ENCODE data around the gene APH1B. TPM values are rescaled to one million over a fixed set of nuclear protein-coding genes. Genes with fewer than 3 reads are reported as not detected.
A peak's percentile ranks its signal among the peaks of the same experiment; 100 is the strongest.
"Not testable (repeated sequence)": the region's sequence is repeated elsewhere in the genome, so short reads cannot be mapped to it uniquely, and the experiment has no call there.

Gene APH1B
- total RNA-seq = 1 to 10 TPM; 6.1 to 9.1 TPM
- long read RNA-seq, full-length matches to known transcripts = 1 of 3 reads
- long read RNA-seq, partial matches to known transcripts = 0 of 3 reads
- long read RNA-seq, other reads (novel, unspliced or antisense) = 2 of 3 reads

DNA sequence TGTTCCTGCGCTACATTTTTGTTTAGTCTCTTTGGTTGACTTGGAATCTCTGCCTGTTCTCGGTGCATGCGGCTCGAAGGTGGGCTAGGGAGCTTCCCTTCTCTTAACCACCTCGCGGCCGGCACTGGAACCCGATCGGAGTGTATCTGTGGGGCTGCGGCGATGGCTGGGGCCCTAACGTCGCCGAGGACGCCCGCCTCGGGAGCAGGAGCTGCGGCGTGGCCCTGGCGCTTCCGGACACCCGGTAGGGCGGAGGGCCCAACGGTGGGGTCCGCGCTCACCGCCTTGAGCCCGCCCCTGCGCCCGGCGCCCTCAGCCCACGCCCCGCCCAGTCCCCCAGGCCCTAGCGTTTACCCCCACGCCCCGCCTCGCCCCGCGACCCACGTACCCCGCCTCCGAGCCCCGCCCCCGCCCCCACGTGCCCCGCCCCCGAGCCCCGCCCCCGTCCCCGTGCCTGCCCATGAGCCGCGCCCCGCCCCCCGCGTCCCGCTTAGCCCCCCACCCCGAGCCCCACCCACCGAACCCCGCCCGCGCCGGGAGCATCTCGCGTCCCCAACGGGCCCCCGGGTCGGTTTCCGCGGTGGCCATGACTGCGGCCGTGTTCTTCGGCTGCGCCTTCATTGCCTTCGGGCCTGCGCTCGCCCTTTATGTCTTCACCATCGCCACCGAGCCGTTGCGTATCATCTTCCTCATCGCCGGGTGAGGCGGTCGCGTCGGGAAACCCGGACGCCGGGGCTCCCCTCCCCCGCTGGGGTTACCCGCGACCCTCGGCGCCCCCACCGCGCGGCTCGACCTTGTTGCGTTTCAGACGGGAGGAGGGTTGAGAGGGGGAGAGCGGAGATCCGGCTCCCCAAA lies at the start of gene APH1B:
TSS of gene APH1B (plus strand) at position 568 of the 855 bp plus-strand sequence. CDS start at position 587, 19 bp downstream.
- ATAC-seq = peak; percentile 89
- DNase-seq = peak; percentile 85 to 90
- intact Hi-C loops (cut with DNase I, micrococcal nuclease) = no loop called here

DNA sequence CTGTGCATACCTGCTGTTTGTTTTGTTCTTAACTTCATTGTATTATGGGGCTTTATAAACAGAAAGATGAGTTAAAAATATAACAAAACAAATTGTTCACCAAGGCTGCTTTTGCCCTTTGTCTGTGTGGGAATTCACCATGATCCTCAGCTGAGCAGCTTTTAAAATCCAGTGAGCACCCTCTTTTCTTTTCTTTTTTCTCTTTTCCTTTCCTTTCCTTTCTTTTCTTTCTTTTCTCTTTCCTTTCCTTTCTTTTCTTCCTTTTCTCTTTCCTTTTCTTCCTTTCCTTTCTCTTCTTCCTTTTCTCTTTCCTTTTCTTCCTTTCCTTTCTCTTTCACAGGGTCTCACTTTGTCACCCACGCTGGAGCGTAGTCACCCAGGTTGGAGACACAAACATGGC lies 49.7 kb upstream of the APH1B start:
- DNase-seq (no peak), ATAC-seq (no peak)
- intact Hi-C loops (cut with DNase I, micrococcal nuclease) = no loop called here

GRCh38 chr15:63231206-63231605 lies 46.2 kb upstream of the APH1B start:
- ATAC-seq = no peak
- intact Hi-C loops (cut with DNase I, micrococcal nuclease) = no loop called here
- DNase-seq = no peak

DNA sequence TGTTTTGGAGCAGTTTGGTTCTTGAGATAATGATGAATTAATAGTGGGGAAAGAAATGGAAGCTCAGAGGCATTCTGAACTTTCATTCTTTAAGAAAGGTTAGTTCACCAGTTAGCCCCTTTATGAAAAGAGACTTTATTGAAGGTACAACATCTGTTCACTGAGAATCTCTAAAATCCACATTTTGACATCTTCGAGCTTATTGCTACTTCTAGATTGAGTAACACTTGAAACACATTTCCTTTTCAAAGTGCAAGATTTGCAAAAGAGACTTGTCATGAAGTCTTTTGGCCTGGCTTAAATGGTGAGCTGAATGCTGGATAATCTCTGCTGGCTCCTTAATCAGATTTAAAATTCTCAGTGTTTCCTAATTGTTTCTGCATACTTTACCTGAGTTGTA lies 45.7 kb upstream of the APH1B start:
- no peak for ATAC-seq
- DNase-seq = no peak
- intact Hi-C loops (cut with DNase I, micrococcal nuclease) = no loop called here

- intact Hi-C loops (cut with DNase I, micrococcal nuclease) = no loop called here
- ATAC-seq (no peak), DNase-seq (no peak)
Observed at GRCh38 chr15:63232405-63232804, 45.0 kb upstream of the APH1B start.

DNA sequence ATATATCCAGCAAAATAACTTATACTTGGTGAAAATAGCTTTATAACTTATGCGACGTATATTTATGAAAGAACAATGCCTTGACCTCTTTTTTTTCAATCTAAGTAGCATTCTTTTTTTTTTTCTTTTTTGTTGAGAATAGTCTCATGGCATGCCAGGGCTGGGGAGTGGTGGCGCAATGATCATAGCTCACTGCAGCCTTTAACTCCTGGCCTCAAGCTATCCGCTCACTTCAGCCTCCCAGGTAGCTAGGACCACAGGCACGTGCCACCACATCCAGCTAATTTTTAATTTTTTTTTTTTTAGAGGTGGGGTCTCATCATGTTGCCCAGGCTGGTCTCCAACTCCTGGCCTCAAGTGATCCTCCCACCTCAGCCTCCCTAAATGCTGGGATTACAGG lies 44.5 kb upstream of the APH1B start:
- DNase-seq (no peak), ATAC-seq (no peak)
- intact Hi-C loops (cut with DNase I, micrococcal nuclease) = no loop called here

DNA sequence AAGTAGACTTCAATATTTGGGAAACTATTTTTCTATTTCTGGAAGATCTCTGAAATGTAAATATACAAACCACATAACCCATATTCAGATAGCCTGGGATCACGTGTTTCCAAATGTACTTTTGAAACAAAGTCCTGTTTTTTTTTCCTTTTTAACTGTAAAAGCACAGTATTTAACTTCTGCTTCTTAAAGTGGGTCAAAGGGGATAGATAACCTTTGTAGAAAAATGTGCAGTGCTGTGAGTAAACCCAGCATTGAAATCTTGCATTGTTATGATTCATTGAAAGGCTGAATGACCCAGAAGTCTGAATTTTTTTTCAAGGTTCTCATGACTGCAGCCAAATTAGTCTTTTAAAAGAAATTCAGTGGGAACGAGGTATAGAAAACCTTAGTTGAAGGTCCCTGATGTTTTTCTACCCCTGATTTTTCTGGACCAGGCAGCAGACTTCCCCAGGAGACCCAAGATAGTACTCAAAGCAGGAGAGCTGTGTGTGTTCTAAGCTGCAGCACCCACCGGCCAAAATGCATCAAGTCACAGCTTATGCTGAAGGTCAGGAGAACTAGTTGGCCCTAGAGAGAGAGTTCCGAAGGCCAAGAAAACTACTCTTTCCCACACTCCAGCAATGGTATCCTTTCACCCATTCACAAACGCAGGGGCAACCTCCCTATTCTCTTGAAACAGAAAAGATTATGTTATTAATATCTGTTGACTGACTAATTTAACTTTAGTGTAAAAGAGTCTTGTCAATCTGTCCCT lies 43.6 kb upstream of the APH1B start:
- peak; percentile 23 for ATAC-seq
- no peak for DNase-seq
- intact Hi-C loops (cut with DNase I, micrococcal nuclease) = no loop called here

DNA sequence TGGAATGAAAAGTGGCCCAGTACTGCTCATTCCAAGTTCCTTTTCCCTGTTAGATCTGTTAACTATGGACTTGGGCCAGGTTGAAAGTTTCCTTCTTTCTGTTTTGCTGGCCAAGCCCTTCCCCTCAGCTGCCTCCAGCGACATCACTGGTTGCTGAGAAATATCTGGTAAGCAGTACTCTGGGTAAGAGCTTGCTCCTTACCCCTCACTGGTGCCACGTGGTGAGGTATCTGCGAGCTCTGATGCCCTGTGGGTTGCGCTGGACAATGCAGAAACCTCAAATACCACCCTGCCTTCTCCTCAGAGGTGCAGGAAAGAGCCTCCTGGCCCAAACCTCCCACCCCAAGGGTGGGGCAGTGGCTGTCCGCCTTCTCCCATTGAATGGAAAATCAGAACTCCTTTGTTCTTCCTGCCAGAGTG lies 42.9 kb upstream of the APH1B start:
- ATAC-seq (peak; percentile 97), DNase-seq (peak; percentile 46 to 66)
- intact Hi-C loops (cut with DNase I, micrococcal nuclease) = no loop called here

DNA sequence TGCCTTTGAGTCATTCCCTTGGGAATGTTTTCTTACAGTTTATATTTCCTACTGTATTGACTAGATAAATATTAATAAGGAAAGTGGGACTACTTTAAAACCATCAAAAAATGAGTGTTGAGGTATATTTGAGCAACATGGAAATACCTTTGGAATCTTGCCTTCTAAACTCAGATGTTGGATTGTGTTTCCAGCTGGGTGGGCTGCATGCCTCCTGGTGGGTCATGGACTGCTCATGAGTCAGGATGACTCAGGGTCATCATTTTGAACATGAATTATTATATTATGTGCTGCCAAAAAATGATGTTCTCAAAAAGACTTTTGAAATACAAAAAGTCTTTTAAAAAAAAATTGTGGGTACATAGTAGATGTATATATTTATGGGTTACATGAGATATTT lies 41.1 kb upstream of the APH1B start:
- ATAC-seq (no peak), DNase-seq (no peak)
- intact Hi-C loops (cut with DNase I, micrococcal nuclease) = no loop called here

GRCh38 chr15:63237086-63237485 lies 40.3 kb upstream of the APH1B start:
- intact Hi-C loops (cut with DNase I, micrococcal nuclease); DNase-seq; ATAC-seq: not testable (repeated sequence)

DNA sequence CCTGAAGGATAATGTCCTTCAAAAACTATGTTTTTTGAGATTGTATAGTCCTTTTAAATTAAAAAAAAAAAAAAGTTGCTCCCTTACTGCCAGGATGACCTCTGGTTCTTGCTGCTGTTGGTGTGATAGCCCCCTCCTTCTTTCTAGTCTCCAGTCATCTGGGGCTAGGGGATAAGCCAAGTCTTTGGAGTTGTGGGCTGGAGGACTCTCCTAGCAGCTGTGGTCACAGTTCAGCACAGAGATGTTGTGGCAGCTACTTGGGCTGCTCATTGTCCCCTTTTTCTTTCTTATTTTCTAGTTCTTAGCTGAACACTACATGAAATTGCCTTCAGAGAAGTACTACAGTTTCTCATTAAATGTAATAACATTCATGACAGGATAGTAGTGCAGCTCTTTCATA lies 39.2 kb upstream of the APH1B start:
- ATAC-seq = no peak

DNA sequence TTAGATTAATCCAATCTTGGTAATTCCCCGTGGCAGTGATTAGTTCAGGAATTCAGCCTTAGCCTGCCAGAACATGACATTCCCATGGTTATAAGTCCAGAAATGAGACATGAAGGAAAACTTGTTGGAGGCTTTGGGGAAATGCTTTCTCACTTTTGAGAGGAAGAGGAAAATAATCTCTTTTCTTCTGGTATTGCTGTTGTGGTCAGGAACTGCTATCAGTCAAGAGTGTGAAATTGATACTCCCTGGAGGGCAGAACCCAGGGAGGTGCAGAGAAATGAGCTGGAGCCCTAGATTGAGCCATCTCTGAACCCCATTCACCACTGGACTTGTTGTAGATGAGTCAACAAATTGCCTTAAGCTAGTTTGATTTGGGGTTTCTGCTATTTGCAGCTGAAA lies 38.6 kb upstream of the APH1B start:
- ATAC-seq (no peak), DNase-seq (no peak)
- intact Hi-C loops (cut with DNase I, micrococcal nuclease) = no loop called here

More for the DNA sequence above, 39.2 kb upstream of the APH1B start:
- no peak for DNase-seq
- intact Hi-C loops (cut with DNase I, micrococcal nuclease) = no loop called here

- intact Hi-C loops (cut with DNase I, micrococcal nuclease) = no loop called here
- DNase-seq = no peak
- no peak for ATAC-seq
Observed at GRCh38 chr15:63240109-63240508, 37.3 kb upstream of the APH1B start.

- no peak for ATAC-seq
- intact Hi-C loops (cut with DNase I, micrococcal nuclease) = no loop called here
- no peak for DNase-seq
Observed at GRCh38 chr15:63241316-63241715, 36.1 kb upstream of the APH1B start.

DNA sequence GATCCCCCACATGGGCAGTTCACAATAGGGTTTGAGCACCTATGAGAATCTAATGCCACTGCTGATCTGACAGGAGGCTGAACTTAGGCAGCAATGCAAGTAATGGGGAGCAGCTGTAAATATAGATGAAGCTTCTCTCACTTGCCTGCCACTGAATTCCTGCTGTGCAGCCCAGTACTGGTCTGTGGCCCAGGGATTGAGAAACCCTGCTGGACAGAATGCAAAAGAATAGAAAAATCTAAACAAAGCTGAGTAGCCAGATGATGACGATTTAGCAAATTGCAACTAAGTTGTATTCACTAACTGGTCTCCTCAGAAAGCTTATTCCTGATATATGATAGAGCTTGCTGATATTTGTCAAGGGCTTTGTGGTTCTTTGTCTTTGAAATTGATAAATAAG lies 34.3 kb upstream of the APH1B start:
- ATAC-seq = no peak
- DNase-seq = no peak
- intact Hi-C loops (cut with DNase I, micrococcal nuclease) = no loop called here

DNA sequence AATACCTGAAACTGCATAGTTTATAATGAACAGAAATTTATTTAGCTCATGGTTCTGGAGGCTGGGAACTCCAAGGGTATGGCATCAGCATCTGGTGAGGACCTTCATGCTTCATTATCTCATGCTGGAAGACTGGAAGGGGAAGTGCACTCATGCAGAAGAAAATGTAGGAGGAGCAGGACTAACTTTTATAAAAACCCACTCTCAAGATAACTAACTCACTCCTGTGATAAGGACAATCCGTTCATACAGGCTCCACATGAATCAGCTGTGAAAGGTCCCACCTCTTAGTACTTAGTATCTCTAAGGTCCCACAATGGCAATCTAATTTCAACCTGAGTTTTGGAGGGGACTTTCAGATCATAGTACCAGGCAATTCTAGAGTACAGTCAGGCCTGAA lies 33.6 kb upstream of the APH1B start:
- intact Hi-C loops (cut with DNase I, micrococcal nuclease) = no loop called here
- DNase-seq = no peak
- no peak for ATAC-seq

- intact Hi-C loops (cut with DNase I, micrococcal nuclease) = no loop called here
- no peak for DNase-seq
- no peak for ATAC-seq
Observed at GRCh38 chr15:63244399-63244798, 33.0 kb upstream of the APH1B start.

DNA sequence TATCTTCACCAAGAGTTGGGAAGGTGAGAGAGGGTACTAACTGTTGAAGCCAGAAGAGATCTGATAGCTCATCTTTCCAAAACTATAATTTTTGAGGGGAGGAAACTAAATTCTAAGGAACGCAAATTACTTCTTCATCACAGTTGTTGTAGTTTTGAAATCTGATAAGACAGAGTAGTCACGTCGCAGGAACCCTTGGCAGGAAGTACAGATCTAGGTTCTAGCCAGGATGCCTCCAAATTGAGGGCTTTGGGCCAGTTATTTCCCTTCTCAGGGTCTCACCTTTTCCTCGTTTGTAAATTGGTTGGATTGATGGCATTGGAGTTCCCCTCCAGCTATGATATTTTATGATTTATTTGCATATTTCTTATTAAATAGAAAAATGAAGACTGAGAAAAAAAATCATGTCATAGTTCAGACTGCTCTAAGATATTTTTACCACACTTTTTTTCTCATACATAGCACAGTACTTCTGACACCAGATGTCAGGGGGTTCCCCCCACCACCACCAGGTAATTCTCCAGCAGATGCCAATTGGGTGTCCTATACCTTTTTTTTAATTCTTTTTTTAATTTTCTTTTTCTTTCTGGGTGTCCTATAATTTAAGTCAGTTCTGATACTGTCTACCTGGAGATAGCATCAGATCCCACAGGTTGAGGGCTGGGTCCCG lies 32.3 kb upstream of the APH1B start:
- intact Hi-C loops (cut with DNase I, micrococcal nuclease) = no loop called here

GRCh38 chr15:63246691-63247469 lies 30.5 kb upstream of the APH1B start:
- ATAC-seq (no peak), DNase-seq (no peak)
- intact Hi-C loops (cut with DNase I, micrococcal nuclease) = no loop called here

More for the DNA sequence above, 32.3 kb upstream of the APH1B start:
- DNase-seq (no peak), ATAC-seq (no peak)
